HEK293T (cell line): ENCODE measurements around the gene CSRNP2.

Source experiments
- ELF4 ChIP-seq: fragments of 450-650 bp; IDR thresholded peaks from 2 replicates; pipeline ENCODE4 v1.6.1; 2017; ENCODE audit warnings: antibody characterized with exemption
- HDGF ChIP-seq: fragments of 450-650 bp; IDR thresholded peaks from 2 replicates; pipeline ENCODE4 v1.6.1; 2017; ENCODE audit warnings: antibody characterized with exemption, borderline replicate concordance
- SP1 ChIP-seq: fragments of 450-650 bp; IDR thresholded peaks from 2 replicates; pipeline ENCODE4 v1.6.1; 2017
- SUZ12 ChIP-seq: fragments of 450-650 bp; IDR thresholded peaks from 2 replicates; pipeline ENCODE4 v1.6.1; 2016; ENCODE audit warnings: mild to moderate bottlenecking
- TF ChIP-seq, protein P1 (sequence below): fragments of 450-650 bp; IDR thresholded peaks from 2 replicates; pipeline ENCODE4 v1.6.1; 2016

DNA sequence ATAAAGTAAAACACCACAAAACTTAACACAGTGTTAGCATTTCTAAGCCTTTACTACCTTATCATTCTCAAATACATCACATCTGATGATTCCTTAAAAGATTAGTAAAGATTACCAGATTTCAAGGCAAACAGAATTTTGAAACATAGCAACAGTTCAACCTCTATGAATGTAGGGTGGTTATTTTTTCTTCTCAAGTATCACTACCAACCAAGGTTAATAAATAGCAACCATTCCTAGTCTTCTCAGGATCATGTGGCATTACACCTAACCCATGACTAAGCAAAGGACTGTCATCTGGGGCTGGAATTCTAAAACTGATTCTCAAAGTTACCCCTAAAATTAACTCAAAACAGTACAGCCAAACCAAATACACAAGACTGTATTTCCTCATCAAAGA lies 39.4 kb upstream of the CSRNP2 start:
- TF ChIP-seq, protein P1, sequence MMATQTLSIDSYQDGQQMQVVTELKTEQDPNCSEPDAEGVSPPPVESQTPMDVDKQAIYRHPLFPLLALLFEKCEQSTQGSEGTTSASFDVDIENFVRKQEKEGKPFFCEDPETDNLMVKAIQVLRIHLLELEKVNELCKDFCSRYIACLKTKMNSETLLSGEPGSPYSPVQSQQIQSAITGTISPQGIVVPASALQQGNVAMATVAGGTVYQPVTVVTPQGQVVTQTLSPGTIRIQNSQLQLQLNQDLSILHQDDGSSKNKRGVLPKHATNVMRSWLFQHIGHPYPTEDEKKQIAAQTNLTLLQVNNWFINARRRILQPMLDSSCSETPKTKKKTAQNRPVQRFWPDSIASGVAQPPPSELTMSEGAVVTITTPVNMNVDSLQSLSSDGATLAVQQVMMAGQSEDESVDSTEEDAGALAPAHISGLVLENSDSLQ: no peak
- TF ChIP-seq SP1 (no peak), SUZ12 (no peak), ELF4 (no peak), HDGF (no peak)
